NCI-H345 (cell line): ENCODE measurements around the gene TOB2.
A peak's percentile ranks its signal among the peaks of the same experiment; 100 is the strongest.
"Not testable (repeated sequence)": the region's sequence is repeated elsewhere in the genome, so short reads cannot be mapped to it uniquely, and the experiment has no call there.

Source experiments
- DNase-seq: peaks from one replicate; lab custom pipeline; 2025; lab: John Stamatoyannopoulos, UW

Gene TOB2

DNA sequence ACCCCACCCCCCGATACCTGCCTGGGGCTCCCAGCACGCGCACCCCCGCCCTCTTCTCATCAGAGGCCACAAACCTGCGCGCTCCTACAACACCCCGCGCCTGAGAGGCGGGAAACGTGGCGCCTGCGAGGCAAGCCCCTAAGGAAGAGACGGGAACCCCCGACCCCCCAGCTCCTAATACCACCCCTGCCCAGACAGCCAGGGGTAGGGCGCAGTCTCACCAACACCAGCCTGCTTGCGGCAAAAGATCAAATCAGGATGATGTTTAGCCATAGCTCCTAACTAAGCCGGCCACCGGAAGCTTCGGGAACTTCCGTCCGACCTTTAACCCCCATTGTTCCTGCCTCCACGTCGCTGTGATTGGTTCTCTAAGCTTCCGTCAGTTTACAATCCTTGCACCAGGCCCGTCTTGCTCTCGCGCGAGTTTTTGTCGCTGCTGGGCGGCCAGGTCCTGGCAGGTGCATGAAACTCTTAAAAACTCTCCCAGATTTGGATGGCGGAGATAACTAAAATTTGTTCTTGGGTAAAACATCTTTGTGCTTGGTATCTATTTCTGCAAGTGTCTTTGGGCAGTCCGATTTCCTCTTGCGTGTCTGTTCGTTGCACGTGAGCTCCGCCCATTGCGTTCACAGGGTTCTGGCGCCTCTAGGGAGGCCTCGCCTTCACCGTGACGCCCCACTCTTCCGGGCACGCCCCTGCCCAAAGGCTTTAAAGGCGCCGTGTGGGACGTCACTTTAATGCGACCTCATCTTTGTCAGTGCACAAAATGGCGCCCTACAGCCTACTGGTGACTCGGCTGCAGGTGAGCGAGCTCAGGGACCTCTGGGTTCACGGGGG, 22.0 kb upstream of the TOB2 start, which contains the start of the genes ACO2 and PHF5A:
ACO2 (plus strand) TSS at position 737 of the 837 bp plus-strand sequence; CDS start at position 767, 30 bp downstream.
PHF5A (minus strand) TSS at position 312 of the 837 bp plus-strand sequence; CDS start at position 273, 39 bp downstream.
- peak; percentile 94 for DNase-seq

DNA sequence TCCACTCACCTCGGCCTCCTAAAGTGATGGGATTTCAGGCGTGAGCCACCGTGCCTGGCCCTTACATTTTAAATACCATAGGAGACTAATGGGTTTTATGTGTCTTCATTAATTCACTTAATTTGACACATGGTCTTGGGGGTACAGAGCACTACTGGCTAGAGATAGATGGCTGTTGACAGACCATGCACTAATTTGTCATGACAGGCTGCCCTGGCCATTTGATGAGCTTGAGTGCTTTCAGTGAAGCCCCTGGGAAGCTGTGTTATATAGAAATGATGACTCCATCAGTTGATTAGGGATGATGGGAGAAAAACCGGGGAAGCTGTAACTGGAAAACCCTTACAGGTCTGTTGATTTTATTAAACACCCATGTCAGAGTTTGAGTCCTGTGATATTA, 15.3 kb upstream of the TOB2 start:
- no peak for DNase-seq

DNA sequence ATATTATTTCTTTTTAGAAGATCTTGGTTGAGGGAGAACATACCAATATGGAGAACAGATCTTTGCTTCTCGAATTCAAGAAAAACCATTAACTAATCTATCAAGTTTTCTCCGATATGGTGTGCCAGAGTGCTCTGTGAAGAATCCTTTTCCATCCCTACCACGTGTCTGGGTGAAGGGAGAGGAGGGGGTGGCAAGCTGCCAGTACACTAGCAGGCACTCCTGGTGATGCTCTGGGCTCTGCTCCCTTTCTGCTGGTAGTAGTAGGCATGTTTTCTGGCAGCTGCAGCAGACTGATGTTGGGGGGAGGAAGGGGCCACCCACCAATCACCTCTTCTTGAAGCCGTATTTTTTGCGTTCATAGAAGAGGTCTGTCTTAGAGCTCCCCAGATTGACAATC, 13.5 kb upstream of the TOB2 start:
- not testable (repeated sequence) for DNase-seq

DNA sequence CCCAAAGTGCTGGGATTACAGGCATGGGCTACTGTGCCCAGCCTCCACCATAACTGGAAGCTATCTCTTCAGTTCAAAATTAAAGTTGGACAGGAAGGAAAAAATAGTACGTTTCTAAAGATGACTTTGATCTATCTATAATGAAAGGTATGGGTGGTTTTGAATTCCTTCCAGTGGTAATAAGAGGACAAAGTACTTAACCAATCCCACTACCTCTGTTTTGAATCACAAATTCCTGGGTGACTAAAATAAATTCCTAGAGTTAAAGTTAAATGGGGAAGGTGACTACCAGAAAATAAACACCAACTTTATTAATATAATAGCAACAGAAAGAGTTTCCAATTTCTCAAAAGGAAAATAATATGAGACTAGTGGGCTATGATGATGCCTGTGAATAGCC, 12.8 kb upstream of the TOB2 start:
- no peak for DNase-seq

DNA sequence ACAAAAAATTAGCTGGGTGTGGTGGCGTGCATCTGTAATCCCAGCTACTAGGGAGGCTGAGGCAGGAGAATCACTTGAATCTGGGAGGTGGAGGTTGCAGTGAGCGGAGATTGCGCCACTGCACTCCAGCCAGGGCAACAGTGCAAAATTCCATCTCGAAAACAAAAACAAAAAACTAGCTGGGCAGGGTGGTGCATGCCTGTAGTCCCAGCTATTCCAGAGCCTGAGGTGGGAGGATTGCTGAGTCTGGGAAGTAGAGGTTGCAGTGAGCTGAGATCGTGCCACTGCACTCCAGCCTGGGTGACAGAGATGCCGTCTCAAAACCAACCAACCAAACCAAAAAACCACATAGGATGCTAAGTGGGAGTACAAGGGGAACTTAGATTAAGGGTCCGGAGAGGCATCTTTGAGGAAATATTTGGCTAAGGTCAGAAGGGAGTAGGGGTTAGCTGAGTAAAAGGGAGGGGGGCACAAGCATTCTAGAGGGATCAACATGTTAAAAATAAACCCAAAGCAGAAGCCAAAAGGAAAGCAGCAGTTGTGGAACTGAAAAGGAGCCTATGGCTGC, 11.6 kb upstream of the TOB2 start:
- no peak for DNase-seq

DNA sequence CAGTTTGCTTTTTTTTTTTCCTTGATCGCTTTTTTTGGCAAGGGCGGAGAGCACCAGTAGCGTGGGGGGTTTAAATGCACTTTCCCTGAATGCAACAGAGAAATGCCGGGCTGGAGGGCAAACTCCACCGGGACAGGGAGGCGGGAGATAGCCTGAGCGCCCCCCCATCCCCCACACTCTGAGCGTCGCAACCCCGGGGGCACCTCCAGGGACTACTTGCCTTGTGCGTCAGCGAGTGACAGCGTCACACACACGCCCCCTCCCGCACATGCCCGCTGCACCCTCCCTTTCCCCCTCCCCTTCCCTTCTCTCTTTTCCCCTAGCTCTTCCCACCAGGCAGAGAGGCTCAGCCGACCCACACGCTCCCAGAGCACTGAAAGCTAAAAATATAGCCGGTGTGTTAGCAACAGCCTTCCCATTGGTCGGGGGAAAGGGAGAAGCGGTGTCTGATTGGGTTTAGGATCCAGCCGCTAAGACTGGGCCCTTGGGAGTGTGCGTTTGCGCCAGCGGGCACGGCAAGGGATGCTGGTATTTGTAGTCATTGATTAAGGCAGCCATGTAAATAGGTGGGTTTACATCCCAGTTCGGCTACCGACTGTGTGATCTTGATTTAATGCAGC, 1.7 kb upstream of the TOB2 start:
- peak; percentile 97 for DNase-seq

DNA sequence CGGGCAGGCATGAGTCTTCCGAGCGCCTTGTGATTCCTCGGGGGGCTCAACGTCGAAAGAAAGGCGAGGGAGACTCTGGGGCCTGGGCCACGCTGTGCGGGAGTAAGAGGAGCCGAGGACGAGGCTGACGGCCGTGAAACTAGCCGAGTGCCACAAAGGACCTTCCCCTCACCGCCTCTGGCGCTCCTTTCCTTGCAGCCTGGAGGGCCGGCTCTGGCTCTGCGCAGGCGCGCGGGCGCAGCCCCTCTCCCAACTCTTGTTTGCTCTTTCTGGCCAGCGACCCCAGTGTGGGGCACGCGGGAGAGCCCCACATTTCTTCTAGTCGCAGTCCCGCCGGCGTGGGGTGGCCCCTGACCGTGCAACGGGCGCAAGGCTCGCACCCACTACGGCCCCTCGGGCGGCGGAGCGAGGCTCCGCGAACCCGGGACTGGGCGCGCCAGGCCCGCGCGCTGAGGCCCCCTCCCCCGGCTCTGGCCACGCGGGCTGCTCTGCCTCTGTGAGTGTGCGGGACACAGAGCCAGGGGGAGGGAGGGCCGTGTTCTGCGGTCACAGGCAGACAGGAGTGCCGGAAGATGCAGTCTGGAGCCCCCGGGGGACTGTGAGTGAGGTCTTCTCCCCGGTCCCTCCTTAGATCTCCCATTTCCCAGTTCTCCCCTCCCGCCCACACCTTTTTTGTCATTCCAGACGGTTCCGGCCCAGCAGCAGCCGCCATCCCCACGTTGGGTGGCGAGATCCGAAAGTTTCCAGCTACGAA, 1.0 kb upstream of the TOB2 start:
- peak; percentile 61 for DNase-seq

DNA sequence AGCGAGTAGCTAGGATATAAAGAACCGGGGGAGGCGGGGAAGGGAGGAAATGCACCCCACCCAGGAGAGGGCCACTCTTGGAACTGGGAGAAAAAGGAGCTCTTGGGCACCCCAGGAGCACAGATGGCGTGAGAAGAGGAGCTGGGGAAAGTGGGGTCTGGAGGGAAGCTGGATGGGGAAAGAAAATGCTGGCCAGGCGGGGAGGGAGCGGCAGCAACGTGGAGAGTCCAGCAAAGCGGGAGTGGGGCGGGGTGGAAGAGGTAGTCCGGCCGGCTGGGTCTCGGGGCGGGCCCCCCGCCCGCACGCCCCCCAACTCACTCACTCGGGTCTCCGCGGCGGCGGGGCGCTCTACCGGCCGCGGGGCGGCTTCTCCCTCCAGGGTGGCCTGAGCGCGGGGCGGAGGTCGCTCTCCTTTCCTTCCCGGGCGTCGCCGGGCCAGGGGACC, 522 bp downstream of the TOB2 start:
- no peak for DNase-seq

DNA sequence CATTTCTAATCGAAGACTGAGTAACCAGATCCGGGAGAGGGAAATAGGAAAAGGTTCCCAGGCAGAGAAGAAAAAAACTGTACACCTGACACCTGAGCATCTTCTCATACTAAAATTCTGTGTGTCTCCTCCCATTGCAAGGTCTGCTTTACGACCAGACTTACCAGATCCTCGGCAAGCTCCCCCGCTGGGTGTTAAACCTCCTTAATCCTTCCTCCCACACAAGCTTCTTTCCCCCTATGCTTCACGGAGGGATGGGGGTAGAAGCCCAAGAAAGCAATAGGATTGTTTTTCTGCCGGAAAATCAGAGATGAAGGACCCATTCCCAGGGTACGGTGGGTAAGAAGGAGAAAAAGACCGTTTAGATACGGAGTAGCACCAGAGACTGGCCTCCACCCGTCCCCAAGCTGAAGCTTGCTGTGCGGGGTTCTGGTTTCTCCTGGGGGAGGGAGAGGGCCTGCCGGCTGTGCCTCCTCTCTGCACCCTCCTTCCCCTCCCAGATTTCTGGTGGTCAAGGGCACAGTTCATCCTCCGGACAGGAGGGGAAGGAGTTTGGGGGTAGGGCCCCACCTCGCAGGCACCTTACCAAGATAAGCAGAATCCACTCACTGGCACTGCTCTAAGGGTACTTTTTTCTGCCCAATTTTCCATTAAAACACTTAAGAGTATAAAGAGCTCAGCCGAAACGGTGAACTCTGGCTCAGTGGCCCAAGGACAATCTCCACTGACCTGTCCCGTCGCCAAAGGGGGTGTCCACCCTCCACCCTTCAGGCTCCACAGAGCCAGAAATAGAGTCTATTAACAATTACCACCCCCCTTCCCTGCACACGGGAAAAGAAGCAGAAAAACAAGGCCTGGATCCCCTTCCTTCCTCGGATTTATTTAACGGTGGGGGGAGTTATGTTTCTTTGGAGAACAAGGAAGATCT, 1.2 kb downstream of the TOB2 start:
- no peak for DNase-seq

DNA sequence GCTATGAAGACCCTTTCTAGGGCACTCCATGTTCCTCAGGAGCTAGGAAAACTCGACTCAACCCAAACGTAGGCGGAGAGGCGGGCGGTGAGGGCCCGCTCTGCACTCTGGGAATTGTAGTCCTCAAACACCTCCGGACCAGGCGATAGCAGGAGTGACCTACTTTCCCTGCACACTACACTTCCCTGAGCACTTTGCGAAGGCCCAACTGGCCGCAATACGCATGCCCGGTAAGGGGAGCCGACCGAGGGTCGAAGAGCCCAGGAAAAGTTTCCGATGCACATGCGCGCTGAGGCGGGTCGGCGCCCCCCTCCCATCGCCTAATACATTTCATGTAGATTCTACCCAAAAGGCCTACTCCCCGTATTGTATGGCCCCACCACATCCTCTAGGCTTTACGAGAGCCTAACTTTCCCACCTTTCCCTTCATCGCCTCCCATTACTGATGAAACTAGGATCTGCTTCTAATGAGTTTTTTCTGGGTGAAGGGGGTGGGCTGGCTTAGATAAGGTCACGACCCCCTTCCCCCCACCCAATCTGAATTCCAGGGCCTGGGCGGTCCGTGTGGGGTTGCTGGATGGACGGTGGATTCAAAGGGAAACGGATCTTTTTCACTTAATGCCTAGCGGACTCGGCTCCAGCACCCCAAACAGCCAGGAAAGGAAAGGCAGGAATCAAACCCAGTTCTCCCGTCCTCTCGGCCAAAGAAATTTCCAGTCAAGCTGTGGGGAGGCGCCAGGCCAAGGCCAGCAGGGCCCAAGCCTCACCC, 2.1 kb downstream of the TOB2 start:
- no peak for DNase-seq

DNA sequence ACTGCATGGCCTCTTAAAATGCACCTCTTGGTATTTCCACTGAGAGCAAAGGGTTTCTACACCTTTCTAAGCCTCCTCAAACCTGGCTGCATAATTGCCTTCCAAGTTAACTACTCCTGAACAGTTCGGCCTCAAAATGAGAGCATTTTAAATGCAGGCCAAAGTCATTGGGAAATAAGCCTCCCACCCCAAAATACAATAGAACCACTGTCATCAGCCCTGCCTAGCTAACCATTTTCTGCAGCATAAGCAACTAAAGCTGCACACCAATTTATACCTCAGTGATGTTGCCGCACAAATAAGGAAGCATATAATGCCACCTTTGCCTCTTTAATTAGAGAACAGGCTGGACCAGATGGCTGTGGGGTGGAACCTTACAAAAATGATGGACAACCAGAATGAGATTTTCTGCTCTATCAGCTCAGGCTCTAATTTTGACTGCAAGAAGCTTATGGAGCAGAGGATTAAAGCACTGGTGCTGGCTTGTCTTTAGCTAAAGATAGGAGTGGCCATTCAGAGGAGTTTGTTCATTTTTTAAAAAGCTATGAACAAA, 4.3 kb downstream of the TOB2 start:
- no peak for DNase-seq

DNA sequence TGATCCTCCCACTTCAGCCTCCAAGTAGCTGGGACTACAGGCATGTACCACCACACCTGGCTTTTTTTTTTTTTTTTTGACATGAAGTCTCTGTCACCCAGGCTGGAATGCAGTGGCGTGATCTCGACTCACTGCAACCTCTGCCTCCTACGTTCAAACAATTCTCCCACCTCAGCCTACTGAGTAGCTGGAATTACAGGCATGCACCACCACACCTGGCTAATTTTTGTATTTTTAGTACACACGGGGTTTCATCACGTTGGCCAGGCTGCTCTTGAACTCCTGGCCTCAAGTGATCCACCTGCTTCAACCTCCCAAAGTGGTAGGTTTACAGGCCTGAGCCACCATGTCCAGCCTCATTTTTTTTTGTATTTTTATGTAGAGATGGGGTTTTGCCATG, 6.1 kb downstream of the TOB2 start:
- DNase-seq = not testable (repeated sequence)

DNA sequence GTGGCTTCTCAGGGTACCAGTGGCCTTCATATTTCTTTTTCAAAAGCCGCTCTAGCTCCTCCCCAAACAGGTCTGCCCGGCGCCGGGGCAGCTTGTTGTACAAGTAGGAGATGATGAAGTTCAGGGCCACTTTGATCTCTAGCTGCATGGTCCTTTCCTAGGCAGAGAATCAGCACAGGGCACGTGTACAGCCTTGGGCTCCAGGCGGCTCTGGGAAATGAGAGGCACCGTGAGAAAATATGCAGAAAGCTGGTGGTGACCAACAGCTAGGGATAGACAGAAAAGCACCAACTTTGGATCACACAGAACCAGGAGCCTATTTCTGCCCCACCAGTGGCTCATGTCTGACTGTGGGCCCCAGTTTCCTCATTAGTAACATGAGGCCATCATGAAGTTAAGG, 9.4 kb downstream of the TOB2 start:
- DNase-seq = no peak

DNA sequence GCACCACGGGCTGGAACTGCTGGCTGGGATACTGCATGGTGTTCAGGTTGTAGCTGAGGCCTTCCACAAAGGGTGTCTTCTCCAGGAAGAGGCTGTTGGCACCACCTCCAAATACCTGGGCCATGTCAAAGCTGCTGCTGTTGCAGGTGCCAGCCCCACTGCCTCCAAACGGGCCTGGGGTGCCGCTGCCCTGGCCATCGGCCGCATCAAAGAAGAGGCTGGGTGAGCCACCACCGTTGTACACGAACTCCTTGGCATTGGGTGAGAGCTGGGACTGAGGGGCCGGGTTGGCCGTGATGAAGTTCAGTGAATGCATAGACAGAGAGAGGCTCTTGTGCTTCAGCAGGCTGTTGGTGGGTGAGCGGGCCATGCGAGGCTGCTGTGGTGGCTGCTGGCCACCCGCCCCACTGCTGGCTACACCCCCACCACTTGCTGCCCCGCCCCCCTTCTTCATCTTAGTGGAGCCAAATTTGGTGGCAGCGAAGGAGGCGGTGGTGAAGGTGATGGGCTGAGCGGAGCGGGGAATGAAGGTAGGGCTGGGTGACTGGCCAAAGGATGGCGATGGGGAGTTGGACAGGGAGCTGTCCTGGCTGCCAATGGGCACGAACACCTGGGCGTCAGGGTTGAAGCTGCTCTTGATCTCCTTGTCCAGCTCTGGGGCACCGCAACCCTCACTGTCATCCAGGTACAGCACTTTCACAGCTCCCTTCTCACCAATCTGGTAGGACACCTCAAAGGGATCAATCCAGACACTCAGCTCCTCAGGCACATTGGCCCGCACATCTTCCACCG, 10.1 kb downstream of the TOB2 start:
- no peak for DNase-seq

DNA sequence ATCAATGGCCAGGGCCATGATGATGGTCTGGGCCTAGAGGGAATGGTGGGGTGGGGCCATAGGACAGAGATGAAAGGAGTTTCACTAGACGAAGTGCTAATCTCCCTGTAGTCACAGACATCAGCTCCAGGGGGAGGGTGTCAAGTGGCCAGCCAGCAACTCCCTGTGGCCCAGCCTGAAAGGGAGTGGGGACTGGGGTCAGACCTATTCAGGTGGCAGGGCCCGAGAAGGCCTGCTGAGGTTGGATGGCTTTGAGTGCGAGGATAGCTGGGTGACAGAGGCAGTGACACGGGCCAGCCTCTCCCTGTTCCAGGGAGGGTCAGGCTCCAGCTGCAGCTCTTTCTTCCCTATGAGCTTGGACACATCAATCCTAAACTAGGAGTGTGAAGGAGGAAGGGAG, 11.0 kb downstream of the TOB2 start:
- no peak for DNase-seq

DNA sequence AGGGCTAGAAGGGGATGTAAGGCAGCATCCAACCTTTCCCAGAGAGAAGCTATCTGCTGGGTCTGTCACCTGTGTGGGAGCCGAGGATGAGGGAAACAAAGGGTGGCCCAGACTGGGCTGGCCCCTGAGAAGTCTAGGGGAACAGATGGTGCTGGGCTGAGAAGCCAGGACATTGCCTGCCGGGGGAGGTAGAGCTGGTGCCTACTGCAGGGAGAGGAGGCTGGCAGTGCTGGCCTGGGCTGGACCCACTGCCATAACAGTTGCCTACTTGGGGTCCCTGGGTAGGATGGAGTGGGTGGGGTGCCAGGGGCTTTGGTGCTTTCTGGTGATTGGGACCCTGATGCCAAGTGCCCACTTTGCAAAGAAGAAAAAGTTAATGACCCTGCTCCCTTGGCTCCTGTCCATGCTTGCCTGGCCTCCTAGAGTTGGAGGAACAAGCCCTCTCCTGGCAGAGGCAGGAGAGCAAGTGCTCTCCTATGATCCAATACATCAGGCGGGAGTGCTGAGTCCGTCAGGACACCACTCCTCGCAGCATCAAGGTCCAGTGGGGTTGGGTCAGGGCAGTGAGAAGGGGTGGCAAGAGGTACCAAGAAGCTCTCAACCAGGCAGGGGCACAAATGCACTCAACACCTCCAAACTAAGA, 12.1 kb downstream of the TOB2 start:
- not testable (repeated sequence) for DNase-seq

DNA sequence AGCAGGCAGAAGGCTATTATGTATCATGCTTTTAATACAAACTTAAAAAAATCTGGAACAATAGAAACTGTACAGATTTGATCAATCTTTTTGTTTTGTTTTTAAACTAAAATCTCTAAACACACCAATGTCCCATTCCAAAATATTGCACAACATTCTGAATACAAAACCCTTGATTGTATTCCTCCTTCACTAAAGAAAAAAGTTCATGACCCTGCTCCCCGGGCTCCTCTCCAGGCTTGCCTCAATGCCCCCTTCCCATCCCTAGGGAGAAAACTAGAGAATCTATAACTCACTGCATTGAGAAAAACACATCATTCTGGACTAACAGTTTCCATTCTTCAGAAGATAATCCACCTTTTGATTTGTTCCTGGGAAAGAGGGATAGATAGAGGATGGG, 13.1 kb downstream of the TOB2 start:
- not testable (repeated sequence) for DNase-seq

DNA sequence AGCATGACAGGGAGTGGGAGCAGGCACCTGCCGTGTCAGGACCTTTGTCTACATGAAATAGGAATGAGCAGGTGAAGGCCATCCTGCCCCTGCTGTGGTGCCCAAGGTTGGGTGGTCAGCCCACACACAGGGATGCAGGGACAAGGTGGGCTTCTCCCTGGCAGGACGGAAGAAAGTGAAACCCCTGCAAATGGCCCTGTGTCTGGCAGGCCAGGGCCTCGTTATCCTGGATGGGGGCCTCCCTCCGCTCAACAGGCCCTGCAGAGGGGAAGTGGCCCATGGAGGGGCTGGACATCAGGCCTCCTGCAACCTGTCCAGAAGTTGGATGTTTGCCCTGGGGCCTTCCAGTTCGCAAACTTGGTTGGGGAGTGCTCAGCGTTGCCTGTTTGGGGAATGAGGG, 14.9 kb downstream of the TOB2 start:
- no peak for DNase-seq

DNA sequence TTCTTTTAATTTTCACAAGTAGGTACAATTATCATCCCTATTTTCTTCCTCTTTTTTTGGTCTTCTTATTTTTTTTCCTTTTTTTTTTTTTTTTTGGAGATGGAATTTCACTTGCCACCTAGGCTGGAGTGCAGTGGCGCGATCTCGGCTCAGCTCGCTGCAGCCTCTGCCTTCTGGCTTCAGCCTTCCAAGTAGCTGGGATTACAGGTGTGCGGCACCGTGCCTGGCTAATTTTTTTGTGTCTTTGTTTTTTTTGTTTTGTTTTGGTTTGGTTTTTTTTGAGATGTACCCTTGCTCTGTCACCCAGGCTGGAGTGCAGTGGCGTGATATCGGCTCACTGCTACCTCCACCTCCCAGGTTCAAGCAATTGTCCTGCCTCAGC, 16.7 kb downstream of the TOB2 start:
- no peak for DNase-seq
